ENCODE measurements around the gene ENDOD1.

- TF ChIP-seq, protein P1, sequence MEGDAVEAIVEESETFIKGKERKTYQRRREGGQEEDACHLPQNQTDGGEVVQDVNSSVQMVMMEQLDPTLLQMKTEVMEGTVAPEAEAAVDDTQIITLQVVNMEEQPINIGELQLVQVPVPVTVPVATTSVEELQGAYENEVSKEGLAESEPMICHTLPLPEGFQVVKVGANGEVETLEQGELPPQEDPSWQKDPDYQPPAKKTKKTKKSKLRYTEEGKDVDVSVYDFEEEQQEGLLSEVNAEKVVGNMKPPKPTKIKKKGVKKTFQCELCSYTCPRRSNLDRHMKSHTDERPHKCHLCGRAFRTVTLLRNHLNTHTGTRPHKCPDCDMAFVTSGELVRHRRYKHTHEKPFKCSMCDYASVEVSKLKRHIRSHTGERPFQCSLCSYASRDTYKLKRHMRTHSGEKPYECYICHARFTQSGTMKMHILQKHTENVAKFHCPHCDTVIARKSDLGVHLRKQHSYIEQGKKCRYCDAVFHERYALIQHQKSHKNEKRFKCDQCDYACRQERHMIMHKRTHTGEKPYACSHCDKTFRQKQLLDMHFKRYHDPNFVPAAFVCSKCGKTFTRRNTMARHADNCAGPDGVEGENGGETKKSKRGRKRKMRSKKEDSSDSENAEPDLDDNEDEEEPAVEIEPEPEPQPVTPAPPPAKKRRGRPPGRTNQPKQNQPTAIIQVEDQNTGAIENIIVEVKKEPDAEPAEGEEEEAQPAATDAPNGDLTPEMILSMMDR (IDR thresholded peaks at IDR 0.05), result peak in 1 of 5 experiments; percentile 13
- peak; percentile 78 to 81 for TF ChIP-seq POLR2A (IDR thresholded peaks at IDR 0.05)
These were observed 21.1 kb upstream of the ENDOD1 start for GRCh38 chr11:95068549-95068948.
